SJCRH30 (cell line): ENCODE results near the gene MEGF6. TPM values are rescaled to one million over a fixed set of nuclear protein-coding genes. Genes with fewer than 3 reads are reported as not detected.

ENCODE experiments used
- DNase-seq, 2 experiments: peaks; one replicate each; pipeline ENCODE4 v3.0.0-alpha.2; 2015 to 2020
- H3K27ac ChIP-seq: fragments of 250-450 bp; sonication (Bioruptor Pico); 2 replicates; pipeline ENCODE4 v1.5.1; 2020; ENCODE audit warnings: mild to moderate bottlenecking, moderate library complexity
- H3K27me3 ChIP-seq: fragments of 250-450 bp; sonication (Bioruptor Pico); 2 replicates; pipeline ENCODE4 v1.5.1; 2020; ENCODE audit warnings: mild to moderate bottlenecking, moderate library complexity
- H3K36me3 ChIP-seq: fragments of 250-450 bp; sonication (Bioruptor Pico); 2 replicates; pipeline ENCODE4 v1.5.1; 2020; ENCODE audit warnings: mild to moderate bottlenecking, moderate library complexity
- H3K4me1 ChIP-seq: fragments of 250-450 bp; sonication (Bioruptor Pico); 2 replicates; pipeline ENCODE4 v1.5.1; 2020; ENCODE audit warnings: mild to moderate bottlenecking, moderate library complexity
- H3K4me3 ChIP-seq: fragments of 250-450 bp; sonication (Bioruptor Pico); 2 replicates; pipeline ENCODE4 v1.5.1; 2020; ENCODE audit warnings: mild to moderate bottlenecking, moderate library complexity
- H3K9me3 ChIP-seq: fragments of 250-450 bp; sonication (Bioruptor Pico); replicated peaks from 2 replicates; pipeline ENCODE4 v1.5.1; 2020; ENCODE audit warnings: mild to moderate bottlenecking, moderate library complexity
- total RNA-seq: library from RNA; depleted of rRNA; stranded (reverse); fragments of >200 nt; shearing (Covaris generic); gene quantifications from 2 replicates; pipeline ENCODE4 v1.2.3, GENCODE V29; 2014

The MEGF6 gene
- total RNA-seq, 1 experiment from 2014 or later = not detected

DNA sequence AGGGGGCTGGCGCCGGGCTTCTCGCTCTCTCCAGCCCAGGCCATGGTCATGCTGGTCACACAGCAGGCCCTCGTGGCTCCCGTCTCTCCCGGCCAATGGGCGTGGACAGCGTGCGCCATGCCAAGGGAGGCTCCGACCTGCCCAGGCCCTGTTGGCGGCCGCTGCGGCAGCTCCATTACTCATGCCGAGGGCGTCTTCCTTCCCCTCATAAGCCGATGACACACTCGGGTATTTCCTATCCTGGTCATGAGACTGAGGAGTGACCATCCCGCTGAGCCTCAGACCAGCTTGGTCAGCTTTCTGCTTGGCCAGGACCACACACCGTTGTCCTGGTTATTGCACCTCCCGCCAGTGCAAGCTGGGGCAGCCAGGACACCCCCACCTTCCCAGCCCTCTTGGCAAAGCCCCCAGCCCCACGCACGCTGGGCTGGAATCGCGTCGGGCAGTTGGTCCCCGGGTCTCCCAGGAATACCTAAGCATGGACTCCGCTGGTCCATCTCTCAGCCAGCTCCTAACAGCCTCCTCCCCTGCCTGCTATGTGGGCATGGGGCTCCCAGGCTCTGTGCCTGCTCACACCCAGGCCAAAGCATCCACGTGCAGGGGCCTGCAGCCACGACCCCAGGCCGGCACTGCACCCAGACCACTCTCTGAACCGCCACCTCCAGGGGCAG, 107.0 kb downstream of the MEGF6 start:
- Histone ChIP-seq H3K4me3 (no peak overlapping the region), H3K4me1 (no peaks in the 10 kb centered on the region), H3K27me3 (peaks cover 28% of the 10 kb centered on the region), H3K36me3 (no peaks in the 10 kb centered on the region), H3K27ac (no peak overlapping the region), H3K9me3 (no peaks in the 10 kb centered on the region)
- DNase-seq = no peak

DNA sequence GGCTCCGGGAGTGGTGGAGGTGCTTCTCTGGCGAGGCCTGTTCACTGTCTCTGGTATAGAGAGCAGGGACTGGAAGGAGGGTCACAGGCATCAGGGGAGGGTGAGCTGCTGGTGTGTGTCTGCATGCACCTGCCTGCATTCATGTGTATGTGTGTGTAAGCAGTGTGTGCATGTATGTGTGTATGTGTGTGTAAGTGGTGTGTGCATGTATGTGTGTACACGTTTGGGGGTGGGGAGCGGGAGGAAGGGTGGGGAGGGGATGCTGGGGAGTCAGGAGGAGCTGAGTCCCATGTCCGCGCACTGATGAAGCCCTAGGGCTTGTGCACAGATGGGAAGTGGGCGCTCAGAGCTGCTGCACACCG, 107.8 kb downstream of the MEGF6 start:
- H3K4me1 ChIP-seq = no peaks in the 10 kb centered on the region
- H3K27ac ChIP-seq = no peak overlapping the region
- no peaks in the 10 kb centered on the region for H3K36me3 ChIP-seq

DNA sequence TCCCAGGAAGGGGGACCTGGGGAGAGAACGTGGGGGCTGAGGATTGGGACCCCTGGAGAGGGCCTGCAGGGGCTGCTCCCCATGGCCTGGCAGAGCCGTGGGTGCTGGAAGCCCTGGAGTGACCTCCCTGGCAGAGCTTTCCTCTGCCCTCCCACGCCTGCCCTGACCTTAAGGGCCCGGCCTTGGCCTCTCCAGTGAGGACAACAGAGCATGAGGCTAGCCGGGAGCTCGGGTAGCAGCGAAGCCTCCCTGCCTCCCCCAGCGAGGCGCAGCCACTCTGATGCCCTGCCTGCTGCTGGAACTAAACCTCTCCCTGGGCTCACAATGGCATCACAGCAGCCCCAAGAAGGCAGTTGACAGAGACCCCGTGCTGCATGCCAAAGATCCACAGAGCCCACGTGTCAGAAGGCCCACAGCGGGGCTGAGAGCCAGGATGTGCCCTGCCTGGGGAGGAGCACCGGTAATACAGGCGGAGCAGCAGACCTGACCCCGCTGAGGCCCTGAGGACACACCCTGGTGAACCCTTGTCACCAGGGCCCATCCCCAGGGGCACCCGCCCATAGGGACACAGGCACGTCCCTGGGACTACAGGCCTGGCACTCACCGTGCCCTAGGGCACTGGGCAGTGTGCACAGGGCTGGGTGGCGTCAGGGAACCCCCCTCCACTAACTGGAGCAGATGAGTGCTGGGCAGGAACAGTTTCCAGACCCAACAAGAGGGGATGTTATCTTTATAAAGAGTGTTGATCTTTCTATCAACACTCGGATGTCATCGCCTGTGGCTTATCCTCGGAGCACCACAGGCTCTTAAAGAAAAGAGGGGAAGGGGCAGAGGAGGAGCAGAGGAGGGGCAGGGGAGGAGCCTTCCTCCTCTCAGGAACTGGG, 108.4 kb downstream of the MEGF6 start:
- Histone ChIP-seq H3K27ac (no peak overlapping the region), H3K4me1 (no peaks in the 10 kb centered on the region), H3K9me3 (no peaks in the 10 kb centered on the region), H3K4me3 (no peak overlapping the region), H3K27me3 (peaks cover 36% of the 10 kb centered on the region), H3K36me3 (no peaks in the 10 kb centered on the region)
- DNase-seq = no peak

More for the DNA sequence above, 107.8 kb downstream of the MEGF6 start:
- Histone ChIP-seq H3K9me3 (no peaks in the 10 kb centered on the region), H3K4me3 (no peak overlapping the region), H3K27me3 (peaks cover 36% of the 10 kb centered on the region)
- no peak for DNase-seq

DNA sequence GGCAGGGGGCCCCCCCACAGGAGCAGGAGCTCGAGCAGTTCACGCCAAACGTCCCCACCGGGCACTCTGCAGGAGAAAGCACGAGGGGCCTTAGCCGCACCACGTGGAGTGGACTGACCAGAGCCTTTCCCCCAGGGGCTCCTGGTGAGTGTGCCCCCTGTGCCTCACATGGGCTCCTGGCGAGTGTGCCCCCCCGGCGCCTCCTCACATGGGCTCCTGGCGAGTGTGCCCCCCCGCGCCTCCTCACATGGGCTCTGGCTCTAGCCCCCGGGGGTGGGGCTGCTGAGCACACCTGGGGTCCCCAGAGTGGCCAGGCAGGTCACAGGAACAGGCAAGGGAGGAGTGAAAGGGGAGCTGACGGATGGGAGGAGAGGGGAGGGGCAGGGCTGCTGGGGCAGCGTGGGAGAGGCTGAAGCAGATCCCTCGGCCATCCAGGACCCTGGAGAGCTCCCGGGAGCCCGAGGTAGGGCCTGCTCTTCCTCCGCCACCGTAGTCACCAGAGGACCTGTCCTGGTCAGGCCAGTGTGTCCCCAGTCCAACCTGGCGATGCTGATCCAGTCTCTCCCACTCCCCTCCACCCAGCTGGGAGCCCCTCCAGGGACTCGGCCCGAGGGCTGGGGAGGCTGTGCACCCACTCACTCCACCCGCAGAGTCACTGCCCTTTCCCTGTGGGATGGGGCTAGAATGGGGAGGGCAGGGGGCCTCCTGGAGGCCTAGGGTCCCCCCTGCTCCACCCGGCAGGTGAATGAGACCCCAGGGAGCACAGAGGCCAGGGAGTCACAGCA, 109.3 kb downstream of the MEGF6 start:
- Histone ChIP-seq H3K9me3 (no peaks in the 10 kb centered on the region), H3K27ac (no peak overlapping the region), H3K36me3 (no peaks in the 10 kb centered on the region), H3K4me1 (no peaks in the 10 kb centered on the region), H3K27me3 (peaks cover 40% of the 10 kb centered on the region), H3K4me3 (no peak overlapping the region)
- DNase-seq = peak; percentile 71

DNA sequence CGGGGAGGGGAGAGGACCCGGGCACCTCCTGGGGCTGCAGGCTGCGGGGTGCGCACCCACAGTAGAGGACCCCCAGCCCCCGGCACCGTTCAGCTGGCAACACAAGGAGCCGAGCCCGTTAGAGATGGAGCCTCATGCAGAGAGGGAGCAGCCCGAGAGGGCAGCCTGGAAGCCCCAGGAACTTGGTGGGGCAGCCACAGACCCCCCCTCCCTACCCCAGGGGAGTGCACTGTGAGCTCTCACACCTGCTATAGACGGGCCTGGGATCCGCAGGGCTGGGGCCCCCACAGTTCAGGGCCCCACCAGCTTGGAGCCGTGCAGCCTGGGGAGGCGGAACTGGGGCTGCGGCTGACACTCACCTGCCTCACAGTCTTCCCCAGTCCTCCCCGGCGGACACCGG, 109.9 kb downstream of the MEGF6 start:
- H3K9me3 ChIP-seq = no peaks in the 10 kb centered on the region
- peaks cover 43% of the 10 kb centered on the region for H3K27me3 ChIP-seq
- DNase-seq = no peak
- no peak overlapping the region for H3K27ac ChIP-seq
- no peak overlapping the region for H3K4me3 ChIP-seq
- no peaks in the 10 kb centered on the region for H3K4me1 ChIP-seq
- H3K36me3 ChIP-seq = no peaks in the 10 kb centered on the region

DNA sequence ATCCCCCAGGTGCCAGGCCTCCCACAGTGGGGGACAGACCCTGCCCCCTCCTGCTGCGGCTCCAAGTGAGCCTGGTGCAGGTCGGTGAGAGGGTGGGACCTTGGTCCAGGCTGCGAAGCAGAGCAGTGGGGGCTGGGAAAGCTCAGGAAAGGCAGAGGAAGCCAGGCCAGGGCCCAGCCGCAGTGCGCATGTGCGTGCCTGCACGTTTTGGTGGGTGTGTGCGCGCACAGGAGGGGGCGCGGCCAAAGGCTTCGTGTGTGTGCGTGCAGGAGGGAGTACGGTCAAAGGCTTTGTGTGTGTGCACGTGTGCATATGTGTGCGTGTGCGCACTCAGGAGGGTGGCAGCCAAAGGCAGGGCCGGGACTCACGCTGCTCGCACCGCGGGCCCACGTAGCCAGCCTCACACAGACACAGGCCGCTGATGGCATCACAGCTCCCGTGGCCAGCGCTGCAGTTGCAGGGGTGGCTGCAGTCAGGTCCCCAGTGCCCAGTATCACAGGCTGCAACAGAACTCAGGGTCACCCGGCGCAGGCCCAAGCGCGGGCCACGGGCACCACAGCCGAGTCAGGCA, 111.0 kb downstream of the MEGF6 start:
- H3K9me3 ChIP-seq = no peaks in the 10 kb centered on the region
- H3K4me3 ChIP-seq = no peak overlapping the region
- DNase-seq = no peak
- no peaks in the 10 kb centered on the region for H3K4me1 ChIP-seq
- H3K27me3 ChIP-seq = peaks cover 51% of the 10 kb centered on the region
- no peaks in the 10 kb centered on the region for H3K36me3 ChIP-seq
- no peak overlapping the region for H3K27ac ChIP-seq

DNA sequence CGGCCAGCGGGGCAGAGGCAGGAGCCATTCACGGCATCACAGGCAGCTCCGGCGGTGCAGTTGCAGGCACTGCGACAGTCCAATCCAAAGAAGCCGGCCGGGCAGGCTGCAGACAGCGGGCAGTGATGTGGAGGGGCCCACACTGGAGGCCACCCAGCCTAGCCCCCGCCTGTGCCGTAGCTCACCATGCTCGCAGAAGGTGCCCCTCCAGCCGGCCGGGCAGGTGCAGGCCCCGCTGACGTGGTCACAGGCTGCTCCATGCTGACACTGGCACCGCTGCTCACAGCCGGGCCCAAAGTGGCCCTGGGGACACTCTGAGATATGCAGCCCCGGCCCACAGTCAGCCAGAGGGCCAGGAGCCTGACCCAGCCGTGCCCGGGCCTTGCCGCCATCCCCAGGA, 111.7 kb downstream of the MEGF6 start:
- H3K4me3 ChIP-seq = no peak overlapping the region
- no peak overlapping the region for H3K27ac ChIP-seq
- H3K36me3 ChIP-seq = no peaks in the 10 kb centered on the region
- H3K9me3 ChIP-seq = no peaks in the 10 kb centered on the region
- no peaks in the 10 kb centered on the region for H3K4me1 ChIP-seq
- DNase-seq = no peak
- peaks cover 52% of the 10 kb centered on the region for H3K27me3 ChIP-seq

DNA sequence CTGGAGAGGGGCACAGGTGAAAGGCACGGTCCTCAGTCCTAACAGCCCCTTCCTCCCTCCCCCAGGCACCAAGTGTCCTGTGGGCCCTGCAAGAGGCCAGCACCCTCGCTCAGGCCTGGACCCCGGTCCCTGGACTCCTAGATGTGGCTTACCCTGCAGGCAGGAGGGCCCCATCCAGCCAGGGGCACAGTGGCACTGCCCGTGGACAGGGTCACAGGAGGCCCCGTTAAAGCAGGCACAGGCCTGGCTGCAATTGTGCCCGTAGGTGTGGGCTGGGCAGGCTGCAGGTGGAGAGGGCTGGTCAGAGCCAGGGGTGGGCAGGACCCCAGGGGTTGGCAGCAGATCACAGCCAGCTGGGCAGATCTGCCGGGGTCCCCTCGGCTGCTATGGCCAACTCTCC, 112.3 kb downstream of the MEGF6 start:
- Histone ChIP-seq H3K9me3 (no peaks in the 10 kb centered on the region), H3K27me3 (peaks cover 54% of the 10 kb centered on the region), H3K4me1 (no peaks in the 10 kb centered on the region), H3K27ac (no peak overlapping the region), H3K36me3 (no peaks in the 10 kb centered on the region), H3K4me3 (no peak overlapping the region)
- DNase-seq = no peak

DNA sequence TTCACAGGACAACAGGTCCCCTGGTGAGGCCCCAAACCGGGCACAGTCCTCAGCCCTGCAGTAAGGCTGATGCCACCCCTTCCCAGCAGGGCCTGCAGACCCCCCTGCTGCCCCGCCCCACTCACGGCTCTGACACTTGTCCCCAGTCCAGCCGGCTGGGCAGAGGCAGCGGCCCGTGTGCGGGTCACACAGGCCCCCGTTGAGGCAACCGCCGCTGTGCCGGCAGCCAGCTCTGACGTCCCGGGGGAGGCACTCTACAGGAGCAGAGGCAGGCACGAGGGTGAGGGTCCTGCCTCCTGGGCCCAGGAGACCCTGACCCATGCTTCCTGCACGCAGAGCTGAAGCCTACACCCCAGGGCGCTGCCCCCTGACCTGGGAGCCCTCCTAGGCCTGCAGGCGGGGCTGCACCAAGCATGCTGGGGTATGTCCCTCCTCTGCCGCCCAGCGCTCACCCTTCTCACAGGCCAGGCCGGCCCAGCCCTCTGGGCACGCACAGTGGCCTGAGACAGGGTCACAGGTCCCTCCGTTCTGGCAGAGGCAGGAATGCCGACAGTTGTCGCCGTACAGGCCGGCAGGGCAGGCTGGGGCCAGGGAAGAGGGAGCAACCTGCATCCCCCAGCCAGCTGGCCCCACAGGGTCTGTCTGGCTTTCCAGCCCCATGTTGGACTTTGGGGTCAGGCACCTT, 112.9 kb downstream of the MEGF6 start:
- Histone ChIP-seq H3K4me1 (no peaks in the 10 kb centered on the region), H3K27me3 (peaks cover 54% of the 10 kb centered on the region), H3K36me3 (no peaks in the 10 kb centered on the region), H3K27ac (no peak overlapping the region), H3K4me3 (no peak overlapping the region), H3K9me3 (no peaks in the 10 kb centered on the region)
- no peak for DNase-seq

DNA sequence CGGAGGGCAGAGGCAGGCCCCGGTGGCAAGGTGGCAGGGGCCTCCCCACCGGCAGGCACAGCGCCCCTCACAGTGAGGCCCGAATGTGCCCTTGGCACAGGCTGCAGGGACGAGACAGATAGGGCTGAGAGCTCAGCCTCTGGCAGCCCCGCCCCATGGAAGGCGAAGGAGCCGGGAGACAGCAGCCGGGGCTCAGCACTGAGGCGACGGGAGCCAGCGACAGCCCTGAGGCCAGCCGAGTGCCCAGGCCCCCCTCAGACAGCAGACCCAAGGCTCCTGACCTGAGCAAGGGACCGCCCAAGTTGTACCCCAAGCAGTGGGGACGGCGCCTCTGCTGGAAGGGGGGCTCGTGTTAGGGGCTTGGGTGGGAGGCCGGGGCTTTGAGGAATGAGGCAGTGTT, 113.8 kb downstream of the MEGF6 start:
- H3K9me3 ChIP-seq = no peaks in the 10 kb centered on the region
- H3K27ac ChIP-seq = no peak overlapping the region
- no peaks in the 10 kb centered on the region for H3K36me3 ChIP-seq
- H3K4me3 ChIP-seq = no peak overlapping the region
- no peaks in the 10 kb centered on the region for H3K4me1 ChIP-seq
- peaks cover 54% of the 10 kb centered on the region for H3K27me3 ChIP-seq
- no peak for DNase-seq

DNA sequence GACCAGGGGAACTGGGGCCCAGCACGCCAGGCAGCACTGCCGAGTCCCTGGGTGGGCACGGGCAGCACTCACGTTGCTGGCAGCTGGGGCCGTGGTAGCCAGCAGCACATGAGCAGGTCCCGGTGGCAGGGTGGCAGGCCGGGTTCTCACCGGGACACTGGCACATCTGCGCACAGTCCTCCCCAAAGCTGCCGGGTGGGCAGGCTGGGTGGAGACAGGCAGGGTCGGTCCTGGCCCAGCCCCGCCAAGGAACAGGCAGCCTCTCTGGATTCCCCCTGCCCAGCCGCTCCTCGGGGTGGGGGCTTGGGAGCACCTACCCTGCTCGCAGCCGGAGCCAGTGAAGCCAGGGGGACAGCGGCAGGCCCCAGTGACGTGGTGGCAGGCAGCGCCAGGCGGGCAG, 114.4 kb downstream of the MEGF6 start:
- no peak for DNase-seq
- peaks cover 50% of the 10 kb centered on the region for H3K27me3 ChIP-seq

DNA sequence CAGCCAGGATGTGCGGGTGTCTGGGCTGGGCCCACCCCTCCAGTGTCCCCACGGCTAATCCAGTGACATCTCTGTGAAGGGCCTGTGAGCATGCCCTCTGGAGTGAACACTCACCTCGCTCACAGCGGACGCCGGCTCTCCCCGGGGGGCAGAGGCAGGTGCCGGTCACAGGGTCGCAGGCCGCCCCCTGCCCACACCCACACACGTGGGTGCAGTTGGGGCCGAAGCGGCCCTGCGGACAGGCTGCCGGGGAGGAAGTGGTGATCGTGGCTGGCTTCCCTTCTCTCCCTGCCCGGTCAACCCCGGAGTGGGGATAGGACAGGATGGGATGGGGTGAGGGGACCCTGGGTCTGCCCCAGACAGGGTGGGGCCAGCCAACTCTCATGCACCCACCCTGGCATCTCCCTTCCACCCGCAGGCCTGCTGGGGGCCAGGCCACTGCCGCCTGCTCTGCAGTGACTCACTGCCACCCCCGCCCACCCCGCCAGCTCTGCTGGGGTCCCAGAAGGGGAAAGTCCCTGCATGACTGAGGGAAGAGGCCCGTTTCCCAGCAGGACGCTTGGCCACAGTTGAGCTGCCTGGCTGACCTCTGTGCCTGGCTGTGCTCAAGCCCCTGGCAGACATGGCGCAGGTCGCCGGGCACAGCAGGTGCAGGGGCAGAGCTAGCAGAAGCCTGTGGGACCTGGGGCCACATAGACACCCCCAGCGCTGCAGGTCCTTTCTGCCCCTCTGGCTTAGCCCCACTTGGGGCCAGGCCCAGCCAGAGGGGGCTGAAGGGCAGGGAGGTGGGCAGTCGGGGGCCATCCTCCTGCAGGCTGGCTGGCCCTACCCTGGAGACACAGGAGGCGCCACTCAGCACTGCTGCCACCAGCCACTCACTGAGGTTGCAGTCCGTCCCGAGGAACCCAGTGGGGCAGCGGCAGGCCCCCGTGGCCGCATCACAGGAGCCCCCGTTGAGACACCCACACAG, 115.2 kb downstream of the MEGF6 start:
- H3K9me3 ChIP-seq = no peaks in the 10 kb centered on the region
- no peak overlapping the region for H3K4me3 ChIP-seq
- H3K27me3 ChIP-seq = peaks cover 50% of the 10 kb centered on the region
- H3K4me1 ChIP-seq = no peaks in the 10 kb centered on the region
- DNase-seq = no peak
- H3K27ac ChIP-seq = no peak overlapping the region
- H3K36me3 ChIP-seq = no peaks in the 10 kb centered on the region

More for the DNA sequence above, 114.4 kb downstream of the MEGF6 start:
- H3K27ac ChIP-seq = no peak overlapping the region
- H3K4me1 ChIP-seq = no peaks in the 10 kb centered on the region
- no peaks in the 10 kb centered on the region for H3K9me3 ChIP-seq
- no peaks in the 10 kb centered on the region for H3K36me3 ChIP-seq
- H3K4me3 ChIP-seq = no peak overlapping the region
